Liver (tissue), 9 donors: ENCODE results near the gene ALDH3B2. TPM values are rescaled to one million over a fixed set of nuclear protein-coding genes. Genes with fewer than 3 reads are reported as not detected.

Source experiments
- DNase-seq: peaks from one replicate; pipeline ENCODE4 v3.0.0-alpha.2; 2017; ENCODE audit warnings: low spot score
- H3K27ac ChIP-seq, 2 donors: one replicate each; pipeline ENCODE4 v1.7.0; 2013; ENCODE audit warnings: inconsistent platforms in 2 of 2, low read length in 2 of 2, control low read depth in 1 of 2, low read depth in 1 of 2, mild to moderate bottlenecking in 1 of 2
- H3K27me3 ChIP-seq, 4 donors: one replicate each; pipeline versions ENCODE4 v1.6.1 to v1.7.0; 2013; ENCODE audit warnings: low read length in 3 of 4, inconsistent platforms in 1 of 4, mild to moderate bottlenecking in 1 of 4, moderate library complexity in 1 of 4; ENCODE audit not compliant: control insufficient read depth in 4 of 4, insufficient read depth in 4 of 4
- H3K36me3 ChIP-seq, 4 donors: one replicate each; pipeline versions ENCODE4 v1.6.1 to v1.7.0; 2013; ENCODE audit warnings: low read length in 3 of 4, mild to moderate bottlenecking in 3 of 4, low read depth in 1 of 4, moderate library complexity in 1 of 4; ENCODE audit not compliant: control insufficient read depth in 4 of 4, insufficient read depth in 3 of 4
- H3K4me1 ChIP-seq, 4 donors: one replicate each; pipeline versions ENCODE4 v1.6.1 to v1.7.0; 2013; ENCODE audit warnings: low read length in 3 of 4, mild to moderate bottlenecking in 3 of 4, moderate library complexity in 1 of 4; ENCODE audit not compliant: control insufficient read depth in 4 of 4, insufficient read depth in 4 of 4
- H3K4me3 ChIP-seq, 3 donors: one replicate each; pipeline versions ENCODE4 v1.6.1 to v1.7.0; 2013; ENCODE audit warnings: low read length in 3 of 3, control low read depth in 1 of 3, low read depth in 1 of 3, mild to moderate bottlenecking in 1 of 3
- H3K9ac ChIP-seq, 2 donors: one replicate each; pipeline ENCODE4 v1.7.0; 2013; ENCODE audit warnings: low read length in 2 of 2, mild to moderate bottlenecking in 2 of 2, moderate library complexity in 2 of 2, control low read depth in 1 of 2, low read depth in 1 of 2
- H3K9me3 ChIP-seq, 4 donors: one replicate each; pipeline versions ENCODE4 v1.6.1 to v1.7.0; 2013; ENCODE audit warnings: low read length in 3 of 4; ENCODE audit not compliant: control insufficient read depth in 4 of 4
- EGR1 ChIP-seq, 2 donors: IDR thresholded peaks; 2 replicates each; pipeline ENCODE4 v1.6.1; 2016 to 2018; ENCODE audit warnings: antibody characterized with exemption in 2 of 2, low read depth in 2 of 2
- FOXA1 ChIP-seq: IDR thresholded peaks from 2 replicates; pipeline ENCODE4 v1.6.1; 2016; ENCODE audit warnings: antibody characterized with exemption
- FOXA2 ChIP-seq: IDR thresholded peaks from 2 replicates; pipeline ENCODE4 v1.6.1; 2016; ENCODE audit warnings: antibody characterized with exemption
- GABPA ChIP-seq, 2 donors: IDR thresholded peaks in 1 of 2; conservative IDR thresholded peaks in 1 of 2; 2 replicates each; pipeline ENCODE4 v1.6.1; 2016; ENCODE audit warnings: antibody characterized with exemption in 2 of 2, mild to moderate bottlenecking in 1 of 2, moderate library complexity in 1 of 2
- NR2F2 ChIP-seq: IDR thresholded peaks from 2 replicates; pipeline ENCODE4 v1.6.1; 2016; ENCODE audit warnings: antibody characterized with exemption
- RAD21 ChIP-seq, 2 donors: IDR thresholded peaks; 2 replicates each; pipeline ENCODE4 v1.6.1; 2016; ENCODE audit warnings: antibody characterized with exemption in 2 of 2, mild to moderate bottlenecking in 2 of 2
- RXRA ChIP-seq, 2 donors: IDR thresholded peaks; 2 replicates each; pipeline ENCODE4 v1.6.1; 2017 to 2018; ENCODE audit warnings: antibody characterized with exemption in 2 of 2, mild to moderate bottlenecking in 1 of 2
- SP1 ChIP-seq: IDR thresholded peaks from 2 replicates; pipeline ENCODE4 v1.6.1; 2018; ENCODE audit warnings: antibody characterized with exemption, mild to moderate bottlenecking
- TAF1 ChIP-seq: conservative IDR thresholded peaks from 2 replicates; pipeline ENCODE4 v1.6.1; 2016; ENCODE audit warnings: antibody characterized with exemption, mild to moderate bottlenecking
- YY1 ChIP-seq: IDR thresholded peaks from 2 replicates; pipeline ENCODE4 v1.6.1; 2016; ENCODE audit warnings: antibody characterized with exemption, mild to moderate bottlenecking
- WGBS: extraction: QIAGEN DNeasy Blood & Tissue Kit; methylation state at CpG from one replicate; pipeline ENCODE4 v1.1.7; 2013; 5-methylcytosine and 5-hydroxymethylcytosine counted together
- polyA plus RNA-seq, 2 donors: library from polyadenylated mRNA; stranded (reverse) in 1 of 2; unstranded in 1 of 2; fragments of 200-250 nt in 1 of 2; fragments of >200 nt in 1 of 2; fragmentation: Nextera tagmentation in 1 of 2; extraction: Ambion mirVana in 1 of 2; gene quantifications; one replicate each; pipeline versions ENCODE4 v1.2.1 to v1.2.3, GENCODE V29; 2013 to 2015
- total RNA-seq, 2 donors: library from RNA; depleted of rRNA; stranded (reverse); fragments of >200 nt; gene quantifications; one replicate each; pipeline ENCODE4 v1.2.3, GENCODE V29; 2014
- TF ChIP-seq, protein P1 (sequence below): IDR thresholded peaks from 2 replicates; pipeline ENCODE4 v1.6.1; 2016; ENCODE audit warnings: antibody characterized with exemption
- TF ChIP-seq, protein P2 (sequence below): fragments of 150-350 bp; IDR thresholded peaks from 2 replicates; pipeline ENCODE4 v1.5.1; 2017; ENCODE audit warnings: improper control_type of control experiment, low read depth, low read length; ENCODE audit not compliant: missing input control
- TF ChIP-seq, protein P3 (sequence below): IDR thresholded peaks from 2 replicates; pipeline ENCODE4 v1.6.1; 2016; ENCODE audit warnings: antibody characterized with exemption
- TF ChIP-seq, protein P4 (sequence below): IDR thresholded peaks from 2 replicates; pipeline ENCODE4 v1.6.1; 2016; ENCODE audit warnings: antibody characterized with exemption, mild to moderate bottlenecking
- donor health status: healthy.
- donor health status: healthy.
- donor health status: healthy.
- donor health status: healthy.
- donor health status: healthy.

The ALDH3B2 gene
- total and polyA plus RNA-seq, 4 donors, result not detected

DNA sequence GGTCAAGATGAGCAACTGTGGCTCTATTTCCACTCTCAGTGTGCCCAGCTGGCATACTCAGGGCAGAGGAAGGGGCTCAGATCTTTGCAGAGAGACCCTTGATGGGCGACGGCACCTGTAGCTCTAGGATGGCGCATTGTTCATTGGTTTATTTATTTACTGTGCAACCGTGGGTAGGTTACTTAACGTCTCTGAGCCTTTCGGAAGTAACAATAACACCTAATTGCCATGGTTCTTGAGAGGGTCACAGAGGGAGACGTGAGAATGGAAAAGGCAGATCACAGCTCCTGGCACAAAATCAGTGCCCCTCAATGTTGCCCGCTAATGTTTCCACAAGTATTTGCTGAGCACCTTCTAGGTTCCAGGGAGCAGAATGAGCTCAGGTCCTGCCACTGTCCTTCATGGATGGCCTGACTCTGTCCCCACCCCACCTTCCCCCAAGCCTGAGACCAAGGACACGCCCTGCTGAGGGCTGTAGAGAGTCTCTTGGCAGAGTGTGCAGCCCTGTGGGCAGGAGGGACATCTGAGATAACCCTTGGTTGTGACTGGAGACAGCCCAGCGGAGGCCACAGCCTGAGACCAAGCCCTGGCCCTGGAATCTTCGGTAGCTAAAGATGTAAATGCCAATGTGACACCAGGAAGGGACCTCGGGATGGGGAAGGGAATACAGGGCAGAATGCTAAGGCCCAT, 780 bp upstream of the ALDH3B2 start (continued):
- TF ChIP-seq, protein P1, sequence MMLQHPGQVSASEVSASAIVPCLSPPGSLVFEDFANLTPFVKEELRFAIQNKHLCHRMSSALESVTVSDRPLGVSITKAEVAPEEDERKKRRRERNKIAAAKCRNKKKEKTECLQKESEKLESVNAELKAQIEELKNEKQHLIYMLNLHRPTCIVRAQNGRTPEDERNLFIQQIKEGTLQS, result no peak
- TF ChIP-seq TAF1 (no peak), YY1 (no peak), RXRA (IDR thresholded peaks at IDR 0.05) (no peak), FOXA1 (no peak), NR2F2 (no peak)

DNA sequence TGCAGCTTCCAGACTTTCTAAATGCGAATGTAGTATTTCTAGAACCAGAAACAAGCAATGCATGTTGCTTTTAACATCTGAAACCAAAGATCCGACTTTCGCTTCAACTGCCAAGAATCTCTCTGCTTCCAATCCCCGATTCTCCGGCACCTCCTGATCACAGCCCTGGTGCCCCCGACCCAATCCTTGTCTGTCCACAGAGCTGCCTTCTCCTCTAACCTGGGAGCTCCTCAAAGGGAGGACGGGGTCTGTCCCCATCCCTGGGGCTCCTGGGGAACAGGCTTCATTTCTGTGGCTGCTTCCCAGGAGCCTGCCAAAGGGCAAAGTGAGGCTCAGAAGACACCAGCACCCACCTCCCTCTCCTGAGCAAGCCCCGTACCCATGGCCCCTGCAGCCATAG, 521 bp downstream of the ALDH3B2 start:
- Histone ChIP-seq H3K27me3 (no peaks in the 10 kb centered on the region), H3K36me3 (no peaks in the 10 kb centered on the region), H3K9me3 (no peaks in the 10 kb centered on the region), H3K9ac (no peak overlapping the region), H3K27ac (no peak overlapping the region), H3K4me1 (no peaks in the 10 kb centered on the region), H3K4me3 (no peak overlapping the region)
- 75% methylated on average over 8 of the region's 8 CpGs for WGBS
- TF ChIP-seq, protein P1, result no peak
- TF ChIP-seq EGR1 (IDR thresholded peaks at IDR 0.05; ENCODE audit: low read depth in 2 of 2) (no peak), RAD21 (IDR thresholded peaks at IDR 0.05) (no peak), YY1 (no peak), SP1 (no peak), FOXA2 (no peak), RXRA (IDR thresholded peaks at IDR 0.05) (no peak), NR2F2 (no peak), FOXA1 (no peak)
- TF ChIP-seq, protein P2, sequence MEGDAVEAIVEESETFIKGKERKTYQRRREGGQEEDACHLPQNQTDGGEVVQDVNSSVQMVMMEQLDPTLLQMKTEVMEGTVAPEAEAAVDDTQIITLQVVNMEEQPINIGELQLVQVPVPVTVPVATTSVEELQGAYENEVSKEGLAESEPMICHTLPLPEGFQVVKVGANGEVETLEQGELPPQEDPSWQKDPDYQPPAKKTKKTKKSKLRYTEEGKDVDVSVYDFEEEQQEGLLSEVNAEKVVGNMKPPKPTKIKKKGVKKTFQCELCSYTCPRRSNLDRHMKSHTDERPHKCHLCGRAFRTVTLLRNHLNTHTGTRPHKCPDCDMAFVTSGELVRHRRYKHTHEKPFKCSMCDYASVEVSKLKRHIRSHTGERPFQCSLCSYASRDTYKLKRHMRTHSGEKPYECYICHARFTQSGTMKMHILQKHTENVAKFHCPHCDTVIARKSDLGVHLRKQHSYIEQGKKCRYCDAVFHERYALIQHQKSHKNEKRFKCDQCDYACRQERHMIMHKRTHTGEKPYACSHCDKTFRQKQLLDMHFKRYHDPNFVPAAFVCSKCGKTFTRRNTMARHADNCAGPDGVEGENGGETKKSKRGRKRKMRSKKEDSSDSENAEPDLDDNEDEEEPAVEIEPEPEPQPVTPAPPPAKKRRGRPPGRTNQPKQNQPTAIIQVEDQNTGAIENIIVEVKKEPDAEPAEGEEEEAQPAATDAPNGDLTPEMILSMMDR, result no peak
- TF ChIP-seq, protein P3, sequence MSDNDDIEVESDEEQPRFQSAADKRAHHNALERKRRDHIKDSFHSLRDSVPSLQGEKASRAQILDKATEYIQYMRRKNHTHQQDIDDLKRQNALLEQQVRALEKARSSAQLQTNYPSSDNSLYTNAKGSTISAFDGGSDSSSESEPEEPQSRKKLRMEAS, result no peak
- TF ChIP-seq, protein P4, sequence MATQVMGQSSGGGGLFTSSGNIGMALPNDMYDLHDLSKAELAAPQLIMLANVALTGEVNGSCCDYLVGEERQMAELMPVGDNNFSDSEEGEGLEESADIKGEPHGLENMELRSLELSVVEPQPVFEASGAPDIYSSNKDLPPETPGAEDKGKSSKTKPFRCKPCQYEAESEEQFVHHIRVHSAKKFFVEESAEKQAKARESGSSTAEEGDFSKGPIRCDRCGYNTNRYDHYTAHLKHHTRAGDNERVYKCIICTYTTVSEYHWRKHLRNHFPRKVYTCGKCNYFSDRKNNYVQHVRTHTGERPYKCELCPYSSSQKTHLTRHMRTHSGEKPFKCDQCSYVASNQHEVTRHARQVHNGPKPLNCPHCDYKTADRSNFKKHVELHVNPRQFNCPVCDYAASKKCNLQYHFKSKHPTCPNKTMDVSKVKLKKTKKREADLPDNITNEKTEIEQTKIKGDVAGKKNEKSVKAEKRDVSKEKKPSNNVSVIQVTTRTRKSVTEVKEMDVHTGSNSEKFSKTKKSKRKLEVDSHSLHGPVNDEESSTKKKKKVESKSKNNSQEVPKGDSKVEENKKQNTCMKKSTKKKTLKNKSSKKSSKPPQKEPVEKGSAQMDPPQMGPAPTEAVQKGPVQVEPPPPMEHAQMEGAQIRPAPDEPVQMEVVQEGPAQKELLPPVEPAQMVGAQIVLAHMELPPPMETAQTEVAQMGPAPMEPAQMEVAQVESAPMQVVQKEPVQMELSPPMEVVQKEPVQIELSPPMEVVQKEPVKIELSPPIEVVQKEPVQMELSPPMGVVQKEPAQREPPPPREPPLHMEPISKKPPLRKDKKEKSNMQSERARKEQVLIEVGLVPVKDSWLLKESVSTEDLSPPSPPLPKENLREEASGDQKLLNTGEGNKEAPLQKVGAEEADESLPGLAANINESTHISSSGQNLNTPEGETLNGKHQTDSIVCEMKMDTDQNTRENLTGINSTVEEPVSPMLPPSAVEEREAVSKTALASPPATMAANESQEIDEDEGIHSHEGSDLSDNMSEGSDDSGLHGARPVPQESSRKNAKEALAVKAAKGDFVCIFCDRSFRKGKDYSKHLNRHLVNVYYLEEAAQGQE, result no peak
- DNase-seq, result no peak

DNA sequence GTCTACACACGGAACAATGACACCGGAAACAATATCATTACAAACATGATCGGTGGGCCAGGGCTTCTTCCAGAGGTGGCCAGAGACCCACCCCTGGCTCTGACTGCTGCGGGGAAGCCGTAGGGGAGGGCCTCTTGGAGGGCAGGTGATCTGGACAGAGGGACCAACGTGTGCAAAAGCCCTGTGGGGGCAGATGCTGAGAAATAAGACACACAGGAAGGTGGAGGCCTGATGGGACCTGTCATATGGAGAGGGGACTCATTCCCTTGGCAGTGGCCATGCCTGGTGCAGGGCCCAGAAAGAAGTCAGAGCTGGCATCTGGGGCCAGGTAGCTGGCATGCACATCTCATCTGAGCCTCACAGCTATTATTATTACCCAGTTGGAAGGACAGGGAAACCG, 1.1 kb downstream of the ALDH3B2 start:
- H3K4me1 ChIP-seq, result no peaks in the 10 kb centered on the region
- H3K36me3 ChIP-seq, result no peaks in the 10 kb centered on the region
- H3K27ac ChIP-seq, result no peak overlapping the region
- 83% methylated on average over 7 of the region's 7 CpGs for WGBS
- H3K9ac ChIP-seq, result no peak overlapping the region
- no peak overlapping the region for H3K4me3 ChIP-seq
- no peak for DNase-seq
- no peak for TF ChIP-seq GABPA (IDR thresholded peaks at IDR 0.05 in 1 of 2, conservative IDR thresholded peaks at IDR 0.05 in 1 of 2)
- no peaks in the 10 kb centered on the region for H3K9me3 ChIP-seq
- H3K27me3 ChIP-seq, result no peaks in the 10 kb centered on the region
